Right renal cortex interstitium (tissue), 3 donors: ENCODE results near the gene AIFM1. TPM values are rescaled to one million over a fixed set of nuclear protein-coding genes. Genes with fewer than 3 reads are reported as not detected.

Experiments
- DNase-seq, 3 donors: peaks; one replicate each; pipeline ENCODE4 v3.0.0-alpha.2; 2013; ENCODE audit warnings: low read depth in 3 of 3, low spot score in 2 of 3
- polyA plus RNA-seq, 3 donors: library from polyadenylated mRNA; unstranded; fragments of 120-200 nt; gene quantifications; one replicate each; pipeline ENCODE4 v1.2.1, GENCODE V29; 2013; ENCODE audit not compliant: insufficient read length in 3 of 3

The AIFM1 gene
- polyA plus RNA-seq, 3 donors, result 97.6 to 104 (median 102) TPM

DNA sequence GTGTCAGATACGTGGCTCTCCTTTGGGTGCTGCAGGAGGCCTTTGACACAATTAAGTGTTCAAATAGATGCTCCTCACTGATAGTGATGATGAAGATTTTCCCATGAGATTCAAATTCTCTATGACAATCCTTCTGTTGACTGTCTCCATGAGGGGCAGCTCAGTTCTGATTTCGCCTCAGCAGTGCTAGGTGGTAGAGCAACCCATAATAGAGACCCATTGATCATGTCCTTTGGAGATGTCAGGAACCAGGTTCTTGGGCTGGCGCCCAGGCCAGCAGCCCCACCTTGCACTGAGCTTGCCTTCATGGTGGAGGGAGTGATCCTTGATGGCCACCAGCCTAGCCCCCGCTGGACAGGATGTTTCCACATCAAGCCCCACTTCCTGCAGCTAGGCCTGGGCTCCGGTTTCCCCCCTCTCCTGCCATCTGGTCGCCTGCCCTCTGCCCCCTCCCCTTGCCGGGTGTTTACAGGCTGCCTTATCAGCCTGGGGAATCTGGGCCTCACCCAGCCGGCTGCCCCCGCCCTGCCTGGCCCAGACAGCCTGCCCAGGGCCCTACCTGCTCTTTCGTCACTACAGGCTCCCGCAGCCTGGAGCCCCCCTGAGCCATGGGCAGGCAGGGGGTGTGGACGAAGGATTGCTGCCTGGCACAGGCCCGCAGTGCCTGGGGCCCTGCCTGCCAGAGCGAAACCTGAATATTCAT is 68.0 kb downstream of the AIFM1 start:
- DNase-seq, result no peak

DNA sequence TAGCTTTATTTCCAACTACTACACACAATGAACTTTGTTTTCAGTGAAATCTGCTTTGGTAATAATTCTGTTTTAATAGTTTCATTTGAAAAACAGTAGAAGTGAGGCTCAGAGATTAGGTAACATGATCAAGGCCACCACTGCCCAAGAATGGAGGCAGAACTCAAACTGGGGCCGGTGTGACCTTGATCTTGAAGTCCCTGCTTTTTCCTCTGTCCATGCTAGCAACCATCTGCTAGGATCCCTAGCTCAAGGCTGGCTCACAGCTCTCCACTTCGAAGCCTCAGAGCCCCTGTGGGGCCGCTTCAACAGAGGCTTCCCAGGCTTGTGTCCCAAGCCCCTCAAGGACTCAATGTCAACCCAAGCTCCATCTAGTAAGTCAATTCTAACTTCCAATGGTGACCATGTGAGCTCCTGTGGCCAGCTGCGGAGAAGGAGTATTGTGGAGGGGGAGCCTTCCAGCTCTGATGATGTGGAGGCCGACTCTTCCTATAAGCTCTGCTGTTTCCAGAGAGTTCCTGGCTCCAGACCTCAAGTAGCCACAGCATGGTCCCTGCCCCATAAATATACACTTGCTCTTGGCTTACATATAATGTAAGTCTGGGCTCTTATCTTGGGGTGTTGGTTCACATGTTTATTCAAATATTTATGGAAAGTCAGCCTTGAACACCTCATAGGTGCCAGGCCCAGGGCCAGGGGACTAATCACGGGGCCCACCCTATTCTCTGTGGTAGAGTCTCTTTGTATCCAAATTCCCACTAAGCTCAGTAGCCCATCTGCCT is 70.2 kb downstream of the AIFM1 start:
- DNase-seq, result no peak

DNA sequence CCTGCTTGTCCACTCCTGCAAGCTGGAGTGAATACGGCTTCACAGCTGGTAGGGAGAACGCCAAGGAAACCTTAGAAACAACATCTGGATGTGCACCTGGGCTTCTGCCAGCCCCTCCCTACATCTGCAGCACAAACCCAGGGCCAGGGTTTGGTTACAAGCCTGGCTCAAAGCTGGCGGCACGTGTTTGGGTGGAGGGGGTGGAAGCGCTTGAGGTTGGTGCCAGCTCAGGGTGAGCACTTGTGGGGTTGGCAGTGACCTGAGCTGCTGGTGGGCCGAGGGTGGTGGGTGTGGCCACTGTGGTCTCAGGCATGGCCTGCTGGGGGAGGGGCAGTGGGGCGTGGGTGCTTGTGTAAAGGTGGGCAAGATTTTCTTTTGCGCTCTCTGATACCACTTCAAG is 70.9 kb downstream of the AIFM1 start:
- no peak for DNase-seq

DNA sequence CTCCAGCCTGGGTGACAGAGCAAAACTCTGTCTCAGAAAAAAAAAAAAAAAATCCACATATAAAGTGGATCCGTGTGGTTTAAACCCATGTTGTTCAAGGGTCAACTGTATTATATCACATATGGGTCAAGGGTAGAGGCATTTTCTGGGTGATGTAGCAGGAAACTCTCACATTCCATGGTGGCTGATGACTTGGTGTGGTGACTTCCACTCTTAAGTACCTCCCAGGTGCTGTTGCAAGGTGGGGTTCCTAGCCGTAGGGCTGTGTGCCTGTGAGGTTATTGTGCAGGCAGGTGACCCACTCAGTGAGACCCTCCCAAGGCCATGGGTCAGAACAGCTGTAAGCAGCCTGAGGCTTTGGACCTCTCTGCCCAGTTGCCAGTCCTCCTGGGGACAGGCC is 72.4 kb downstream of the AIFM1 start:
- no peak for DNase-seq

DNA sequence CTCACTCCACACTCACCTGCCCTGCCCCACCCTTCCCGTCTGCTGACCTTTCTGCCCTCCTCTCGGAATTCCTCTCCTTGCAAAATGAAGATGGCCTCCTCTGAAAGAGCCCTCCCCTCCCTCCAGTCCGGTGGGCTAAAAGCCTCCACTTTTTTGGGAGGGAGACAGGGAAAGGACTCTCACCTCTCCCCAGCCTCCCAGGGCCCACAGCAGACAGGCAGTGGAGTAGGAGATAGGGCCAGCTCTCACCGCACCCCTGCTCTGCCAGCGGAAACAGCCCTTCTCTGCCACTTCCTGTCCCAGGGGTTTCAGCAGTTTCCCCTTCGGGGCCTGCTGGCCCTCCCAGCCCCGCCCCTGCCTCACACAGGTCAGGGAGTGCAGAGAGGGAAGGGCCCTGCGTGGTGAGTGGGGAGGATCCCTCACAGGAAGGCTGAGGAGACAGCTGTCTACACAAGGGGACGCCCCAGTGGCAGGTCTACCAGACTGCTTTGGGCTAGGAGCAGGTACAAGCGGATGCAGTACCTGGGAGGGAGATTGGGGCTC is 73.6 kb downstream of the AIFM1 start:
- no peak for DNase-seq

DNA sequence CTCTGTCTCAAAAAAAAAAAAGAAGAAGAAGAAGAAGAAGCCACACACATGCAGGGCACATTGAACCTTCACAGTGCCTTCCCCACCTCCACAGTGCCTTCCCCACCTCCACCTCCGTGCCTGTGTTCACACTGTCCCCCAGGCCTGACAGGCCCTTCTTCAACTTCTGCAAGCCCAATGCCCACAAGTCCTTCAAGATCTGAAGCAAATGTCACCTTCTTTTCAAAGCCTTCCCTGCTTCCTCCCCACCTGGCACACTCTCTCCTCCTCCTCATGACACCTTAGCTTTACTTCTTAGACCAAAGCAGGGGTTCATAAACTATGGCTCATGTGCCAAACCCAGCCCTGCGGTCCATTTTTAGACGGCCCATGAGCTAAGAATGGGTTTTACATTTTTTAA is 75.3 kb downstream of the AIFM1 start:
- DNase-seq, result no peak

DNA sequence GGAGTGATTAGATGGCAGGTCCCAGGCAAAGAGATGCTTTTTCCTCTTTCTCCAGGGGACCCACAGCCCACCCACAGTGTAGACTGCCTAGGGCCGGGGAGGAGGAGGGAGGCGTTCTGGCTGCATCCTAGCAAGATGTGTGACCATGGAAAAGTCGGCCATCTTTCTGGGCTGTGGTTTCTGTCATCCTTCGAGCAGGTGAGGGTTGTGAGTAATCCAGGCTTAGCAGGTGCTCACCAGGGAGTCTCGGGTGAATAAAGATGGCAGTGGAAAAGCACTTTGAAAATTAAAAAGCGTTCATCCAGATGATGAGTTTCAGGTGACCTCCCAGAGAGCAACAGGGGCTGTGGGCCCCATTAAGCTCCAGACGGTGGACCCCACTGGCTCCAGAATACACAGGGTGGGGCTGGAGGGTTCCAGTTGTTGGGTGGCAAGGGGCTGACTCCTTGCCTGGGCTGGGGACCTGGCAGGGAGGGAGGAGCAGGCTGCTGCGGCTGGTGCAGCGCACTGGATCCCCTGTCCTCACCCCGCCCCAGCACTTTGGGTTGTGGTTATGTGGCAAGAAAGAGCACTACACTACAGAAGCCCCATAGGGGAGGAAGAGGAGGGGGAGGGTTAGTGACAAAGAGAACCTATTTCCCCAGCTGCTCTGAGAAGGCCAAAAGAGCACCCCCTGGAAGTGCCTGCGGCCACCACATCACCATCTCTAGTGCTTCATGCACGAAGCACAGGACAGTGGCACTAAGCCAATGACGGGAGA is 79.0 kb downstream of the AIFM1 start:
- DNase-seq, result no peak

DNA sequence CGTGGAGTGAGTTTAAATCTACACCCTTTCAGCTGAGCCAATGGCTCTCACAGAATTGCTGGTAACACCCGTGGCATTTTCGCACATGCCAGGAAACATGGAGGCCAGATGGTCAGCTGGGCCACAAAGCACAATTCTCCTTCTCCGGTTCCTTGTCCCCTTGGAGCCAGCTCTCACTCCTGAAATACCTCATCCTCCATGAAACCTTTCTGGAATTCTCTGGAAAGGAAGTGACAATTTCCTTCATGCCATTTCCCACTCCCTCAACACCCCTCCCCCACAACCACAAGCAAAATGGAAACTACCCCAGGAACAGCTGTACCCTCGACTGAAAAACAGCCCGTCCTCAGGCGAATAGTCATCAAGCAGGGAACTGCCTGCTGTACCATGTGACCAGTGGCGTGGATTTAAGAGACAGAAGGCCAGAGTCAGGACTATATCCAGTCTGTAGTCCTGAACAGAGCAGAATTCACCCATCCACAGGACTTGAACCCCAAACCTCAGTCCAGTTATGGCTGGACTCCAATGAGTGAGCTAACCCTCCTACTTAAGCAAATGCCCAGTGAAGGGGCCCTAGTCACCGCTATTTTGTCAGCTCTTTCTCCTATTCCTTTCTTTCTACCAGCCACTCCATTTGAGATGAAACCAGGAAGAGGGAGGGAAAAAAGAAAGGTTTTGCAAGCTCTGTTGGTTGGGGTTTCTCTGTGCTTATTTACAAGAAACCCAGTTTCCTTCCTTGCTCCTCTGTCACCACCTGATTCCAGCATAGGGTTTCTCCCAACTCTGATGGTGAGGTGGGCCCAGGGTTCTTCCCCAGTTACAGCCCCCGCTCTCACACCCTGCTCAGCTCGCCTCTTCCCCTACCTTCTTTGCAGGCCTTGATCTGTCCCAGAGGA is 79.8 kb downstream of the AIFM1 start:
- no peak for DNase-seq

DNA sequence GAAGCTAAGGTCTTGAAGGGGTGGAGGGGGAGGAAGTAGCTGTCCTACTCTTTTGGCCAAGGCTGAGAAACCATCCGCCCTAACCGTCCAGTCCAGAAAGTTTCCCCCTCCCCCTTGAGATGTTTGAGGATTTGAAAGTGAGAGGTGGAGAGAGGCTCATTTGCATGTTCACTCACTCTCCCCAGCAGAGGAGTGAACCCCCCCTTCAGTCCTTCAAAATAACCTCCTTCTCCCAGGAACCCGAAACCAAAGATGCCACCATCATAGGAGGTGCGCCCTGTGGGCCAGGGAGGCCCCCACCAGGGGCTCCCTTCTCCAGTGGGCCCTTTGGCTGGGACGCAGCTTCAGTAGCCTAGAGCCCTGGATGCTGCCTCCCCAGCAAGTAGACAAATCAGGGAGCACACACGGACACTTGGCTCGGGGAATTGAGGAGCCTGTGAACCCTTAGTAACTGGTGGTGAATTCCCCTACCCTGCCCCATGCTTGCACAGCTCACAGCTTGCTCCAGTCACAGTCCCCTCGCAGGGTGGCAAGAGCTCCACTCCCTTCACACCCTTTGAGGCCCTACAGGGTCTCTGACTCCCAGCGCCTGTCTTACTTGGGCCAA is 80.9 kb downstream of the AIFM1 start:
- no peak for DNase-seq

DNA sequence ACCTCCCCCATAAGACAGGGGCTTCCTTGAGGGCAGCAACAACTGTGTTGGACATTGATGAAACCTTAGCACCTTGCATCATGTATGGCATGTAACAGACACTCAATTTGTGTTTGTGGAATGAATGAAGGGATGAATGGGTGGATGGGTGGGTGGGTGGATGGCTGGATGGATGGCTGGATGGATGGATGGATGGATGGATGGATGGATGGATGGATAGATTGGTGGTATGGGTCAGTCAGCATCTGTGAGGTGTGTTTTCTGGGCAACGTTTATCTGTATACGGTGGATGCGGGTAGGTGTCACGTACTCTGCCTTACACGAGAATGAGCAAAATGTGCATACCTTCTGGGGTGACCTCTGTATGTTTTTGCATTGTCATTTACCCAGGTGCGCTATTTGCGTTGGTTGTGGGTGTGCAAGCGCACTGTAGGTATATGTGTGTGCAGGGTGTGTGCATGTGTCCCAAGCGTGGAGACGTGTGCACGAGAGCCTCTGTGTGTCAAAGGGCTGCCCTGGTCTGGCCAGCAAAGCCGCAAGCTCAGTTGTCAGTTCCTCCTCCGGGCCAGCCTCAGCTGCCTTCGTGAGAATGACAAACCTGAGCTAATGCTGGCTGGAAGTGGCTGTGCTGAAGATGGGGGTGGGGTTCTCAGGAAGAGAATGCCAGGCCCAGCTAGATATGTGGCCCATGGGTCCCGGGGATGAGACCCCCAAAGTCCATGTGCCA is 81.8 kb downstream of the AIFM1 start:
- DNase-seq, result no peak

DNA sequence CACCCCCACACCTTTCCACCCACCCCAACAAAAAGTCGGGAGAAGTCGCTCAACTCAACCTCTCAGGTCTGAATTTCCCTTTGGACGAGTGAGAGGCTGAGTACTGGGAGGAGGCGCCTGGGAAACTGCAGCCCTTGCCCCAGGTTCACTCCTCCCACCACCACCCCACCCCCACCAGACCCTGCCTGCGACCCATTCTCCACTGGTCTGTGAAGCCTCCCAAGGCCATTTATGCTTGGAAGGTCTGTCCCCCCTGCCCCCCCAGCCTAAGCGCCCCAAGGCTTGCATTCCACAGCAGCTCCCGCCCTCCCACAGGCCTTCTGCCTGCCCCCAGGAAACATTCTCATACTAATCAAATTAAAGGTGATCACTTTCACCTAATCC is 82.5 kb downstream of the AIFM1 start:
- no peak for DNase-seq

DNA sequence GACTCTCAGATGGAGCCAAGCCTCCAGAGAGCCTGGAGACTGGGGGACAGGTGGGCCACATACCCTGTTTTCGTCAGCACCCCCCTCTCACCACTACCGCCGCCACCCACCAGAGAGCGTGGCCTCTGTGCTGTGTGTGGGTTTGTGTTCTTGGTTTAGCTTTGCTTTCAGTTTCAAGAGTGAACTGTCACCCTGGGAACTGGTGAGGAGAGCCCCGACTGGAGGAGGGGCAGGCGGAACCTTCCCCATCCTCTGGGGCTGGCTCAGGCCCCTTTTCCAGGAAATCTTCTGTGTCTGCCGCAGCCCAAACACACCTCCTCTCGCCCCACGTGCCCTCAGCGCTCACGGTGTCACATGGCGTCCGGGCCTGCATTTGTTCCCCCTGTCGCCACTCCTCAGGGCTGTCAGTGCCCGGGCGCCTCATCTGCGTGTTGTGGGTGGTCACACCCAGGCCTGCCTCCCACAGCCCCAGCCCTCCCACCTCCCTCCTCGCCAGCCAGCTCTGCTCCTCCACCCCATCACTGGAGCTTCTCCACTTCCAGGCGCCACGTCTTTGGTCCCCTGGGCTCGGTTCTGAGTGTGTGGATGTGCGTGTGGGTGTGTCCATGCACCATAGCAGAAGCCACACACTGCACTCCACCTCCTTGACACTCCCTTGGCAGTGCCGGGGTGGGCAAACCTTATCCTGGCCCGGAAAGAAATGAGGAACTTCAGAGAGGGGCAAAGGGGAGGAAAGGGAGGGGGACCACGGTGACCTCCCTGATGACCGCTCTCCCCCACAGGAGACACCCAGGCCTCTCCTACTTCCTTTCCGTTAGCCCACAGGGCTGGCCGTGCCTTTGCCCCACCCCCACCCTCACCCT is 83.2 kb downstream of the AIFM1 start:
- no peak for DNase-seq

DNA sequence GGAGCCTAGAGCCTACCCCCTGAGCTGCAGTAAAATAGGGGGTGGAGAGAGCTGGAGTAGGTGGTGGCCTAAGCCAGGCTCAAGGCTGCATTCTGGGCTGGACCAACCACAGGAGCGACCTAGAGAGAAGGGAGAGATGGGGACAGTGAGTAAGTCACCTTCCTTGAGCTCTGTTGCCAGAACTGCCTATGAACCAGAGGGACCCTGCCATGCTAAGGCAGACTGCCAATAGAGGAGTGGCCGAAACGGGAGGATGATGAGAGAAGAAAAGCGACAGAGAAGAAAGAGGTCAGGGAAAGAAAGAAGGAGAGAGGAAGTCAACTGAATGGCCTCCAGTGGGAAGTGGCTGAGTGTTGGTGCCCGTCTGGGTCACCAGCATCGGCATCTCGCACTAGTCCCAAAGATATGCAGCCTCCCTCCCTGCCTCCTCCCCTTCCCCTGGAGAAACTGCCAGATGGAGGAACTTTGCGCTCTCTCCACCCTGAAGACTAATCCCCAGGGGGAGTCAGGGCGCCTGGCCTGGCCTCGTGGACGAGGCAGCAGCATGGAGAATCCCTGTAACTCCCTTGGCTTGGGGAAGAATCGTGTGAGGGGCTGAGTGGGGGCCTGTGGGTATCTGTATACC is 84.1 kb downstream of the AIFM1 start:
- no peak for DNase-seq

DNA sequence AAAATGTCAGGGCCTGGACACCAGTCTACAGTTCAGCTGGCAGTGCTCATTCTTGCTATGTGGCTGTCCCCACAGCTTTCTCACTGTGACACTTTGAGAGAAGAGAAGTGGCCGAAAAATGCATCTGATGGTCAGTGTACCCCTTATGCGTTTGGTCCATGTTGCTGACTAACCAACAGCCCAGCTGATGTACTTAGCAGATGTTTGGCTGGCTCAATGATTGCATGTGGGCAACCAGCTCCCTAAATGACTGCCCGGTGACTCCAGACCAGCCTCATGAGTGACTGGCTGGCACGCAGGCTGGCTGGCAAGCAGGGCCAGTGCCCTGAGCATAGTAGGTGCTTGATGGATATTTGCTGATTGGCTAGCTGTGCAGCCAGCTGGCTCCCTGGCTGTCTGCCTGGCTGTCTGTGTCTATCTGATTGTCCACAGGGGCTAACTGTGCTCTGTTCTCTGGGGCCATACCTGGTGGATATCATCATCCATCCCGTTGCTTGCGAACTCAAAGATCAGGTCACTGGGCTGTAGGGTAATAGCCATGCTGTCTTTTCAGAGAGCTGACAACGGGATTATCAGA is 84.8 kb downstream of the AIFM1 start:
- DNase-seq, result no peak

DNA sequence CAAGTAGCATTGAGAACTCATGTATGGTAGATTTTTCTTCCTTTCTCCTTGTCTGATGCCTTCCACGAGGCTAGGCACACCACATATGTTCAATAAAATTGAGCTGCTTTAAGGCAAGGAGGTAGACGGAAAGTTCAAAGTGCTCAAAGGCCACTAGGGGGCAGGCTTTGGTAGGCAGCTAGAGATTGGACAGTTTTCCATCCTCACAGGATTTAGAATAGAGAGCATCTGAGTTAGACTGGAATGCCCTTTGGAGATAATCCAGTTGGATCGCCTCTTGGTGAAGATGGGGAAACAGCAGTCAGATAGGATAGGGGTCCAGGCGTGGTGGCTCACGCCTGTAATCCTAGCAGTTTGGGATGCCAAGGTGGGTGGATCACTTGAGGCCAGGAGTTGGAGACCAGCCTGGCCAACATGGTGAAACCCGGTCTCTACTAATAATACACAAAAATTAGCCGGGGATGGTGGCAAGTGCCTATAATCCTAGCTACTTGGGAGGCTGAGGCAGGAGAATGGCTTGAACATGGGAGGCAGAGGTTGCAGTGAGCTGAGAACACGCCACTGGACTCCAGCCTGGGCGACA is 85.7 kb downstream of the AIFM1 start:
- DNase-seq, result no peak
